PC-3 (cell line): ENCODE data around the gene MED22. TPM values are rescaled to one million over a fixed set of nuclear protein-coding genes. Genes with fewer than 3 reads are reported as not detected.
"Not testable (repeated sequence)": the region's sequence is repeated elsewhere in the genome, so short reads cannot be mapped to it uniquely, and the experiment has no call there.

Source experiments
- ATAC-seq: fragments of 200-7000 bp; cut with Tn5 transposase; 2 replicates; pipeline ENCODE4 v1.9.1; 2020; ENCODE audit warnings: mild to moderate bottlenecking, moderate library complexity
- BruUV-seq: library from RNA; stranded (reverse); fragments of 400-500 nt; replicated peaks from 2 replicates; lab custom pipeline; 2021; lab: Mats Ljungman, UMichigan
- CTCF ChIA-PET: fragments of 300-600 bp; sonication (Branson Sonifier 250); formaldehyde crosslinking; loops from one replicate; lab custom pipeline; 2022; ENCODE audit warnings: antibody characterized with exemption; lab: Charles Lee
- POLR2A ChIA-PET: fragments of 300-600 bp; sonication (Branson Sonifier 250); formaldehyde crosslinking; loops from one replicate; lab custom pipeline; 2022; ENCODE audit warnings: antibody characterized with exemption; ENCODE audit not compliant: unreplicated experiment; lab: Charles Lee
- DNase-seq: peaks from one replicate; pipeline ENCODE4 v3.0.0-alpha.2; 2015
- H2AFZ ChIP-seq: fragments of 300-600 bp; sonication (generic); 2 replicates; pipeline ENCODE4 v1.6.0; 2016; ENCODE audit warnings: antibody characterized with exemption, low read length
- H3F3A ChIP-seq: fragments of 300-600 bp; sonication (generic); one replicate; pipeline ENCODE4 v1.6.0; 2017; ENCODE audit warnings: antibody characterized with exemption, low read length, control low read depth, mild to moderate bottlenecking; ENCODE audit not compliant: unreplicated experiment
- H3K27ac ChIP-seq: fragments of 300-600 bp; sonication (generic); 2 replicates; pipeline ENCODE4 v1.5.1; 2016; ENCODE audit warnings: mild to moderate bottlenecking, low read length
- H3K27me3 ChIP-seq: fragments of 300-600 bp; sonication (generic); 2 replicates; pipeline ENCODE4 v1.6.1; 2016; ENCODE audit warnings: low read length, mixed read lengths
- H3K36me3 ChIP-seq: fragments of 300-600 bp; sonication (generic); 2 replicates; pipeline ENCODE4 v1.6.1; 2016; ENCODE audit warnings: low read depth, mixed run types, low read length, mixed read lengths
- H3K4me1 ChIP-seq: fragments of 300-600 bp; sonication (generic); 2 replicates; pipeline ENCODE4 v1.5.1; 2016; ENCODE audit warnings: low read length; ENCODE audit not compliant: insufficient read depth
- H3K4me2 ChIP-seq: fragments of 300-600 bp; sonication (generic); 2 replicates; pipeline ENCODE4 v1.6.0; 2016; ENCODE audit warnings: low read length
- H3K4me3 ChIP-seq: fragments of 300-600 bp; sonication (generic); 2 replicates; pipeline ENCODE4 v1.5.1; 2016; ENCODE audit warnings: mild to moderate bottlenecking, low read length, mixed read lengths
- H3K79me2 ChIP-seq: fragments of 300-600 bp; sonication (generic); 2 replicates; pipeline ENCODE4 v1.6.1; 2017; ENCODE audit warnings: low read length, mixed read lengths
- H3K9ac ChIP-seq: fragments of 300-600 bp; sonication (generic); 2 replicates; pipeline ENCODE4 v1.6.0; 2016; ENCODE audit warnings: mild to moderate bottlenecking, low read length
- H3K9me2 ChIP-seq: fragments of 300-600 bp; sonication (generic); replicated peaks from 2 replicates; pipeline ENCODE4 v1.6.1; 2016; ENCODE audit warnings: mixed run types, low read length, mixed read lengths
- H3K9me3 ChIP-seq: fragments of 300-600 bp; sonication (generic); 2 replicates; pipeline ENCODE4 v1.6.1; 2016; ENCODE audit warnings: low read length, mixed read lengths
- H4K20me1 ChIP-seq: fragments of 300-600 bp; sonication (generic); 2 replicates; pipeline ENCODE4 v1.6.1; 2016; ENCODE audit warnings: low read length, mixed read lengths
- CTCF ChIP-seq: fragments of 300-600 bp; sonication (generic); conservative IDR thresholded peaks from 2 replicates; pipeline ENCODE4 v1.5.1; 2017; ENCODE audit warnings: antibody characterized with exemption, low read depth, mild to moderate bottlenecking, low read length
- EZH2 ChIP-seq: fragments of 300-600 bp; sonication (generic); IDR thresholded peaks from one replicate; pipeline ENCODE4 v1.6.1; 2017; ENCODE audit warnings: antibody characterized with exemption, mild to moderate bottlenecking, low read length; ENCODE audit not compliant: unreplicated experiment
- EZH2phosphoT487 ChIP-seq: fragments of 300-600 bp; sonication (generic); IDR thresholded peaks from 2 replicates; pipeline ENCODE4 v1.6.1; 2018; ENCODE audit warnings: mild to moderate bottlenecking, antibody characterized with exemption, low read length, borderline replicate concordance
- intact Hi-C: fragments of 100-400 bp; cut with micrococcal nuclease; formaldehyde crosslinking; loops from 2 replicates; pipeline ENCODE4 v1.9.0; 2023
- total RNA-seq: library from RNA; depleted of rRNA; stranded (reverse); fragments of >200 nt; gene quantifications from 2 replicates; pipeline ENCODE4 v1.2.3, GENCODE V29; 2014

MED22 gene
- total RNA-seq, 1 experiment from 2014 or later: 20.5 TPM

GRCh38 chr9:133332381-133332730 lies 15.6 kb downstream of the MED22 start:
- Histone ChIP-seq H3K27ac (no peak overlapping the region), H2AFZ (no peak overlapping the region), H3K9me2 (no peaks in the 10 kb centered on the region), H3K36me3 (peaks cover 23% of the 10 kb centered on the region), H3K27me3 (no peaks in the 10 kb centered on the region), H3K4me1 (peaks cover 17% of the 10 kb centered on the region), H3K4me2 (no peak overlapping the region), H3K4me3 (no peak overlapping the region), H3K79me2 (peaks cover 27% of the 10 kb centered on the region), H3F3A (no peaks in the 10 kb centered on the region), H3K9me3 (no peaks in the 10 kb centered on the region), H4K20me1 (no peaks in the 10 kb centered on the region), H3K9ac (no peak overlapping the region)
- intact Hi-C loops: no loop called here
- no peak for DNase-seq
- CTCF ChIA-PET: no interaction called here
- no peak for ATAC-seq
- TF ChIP-seq EZH2 (no peak), EZH2phosphoT487 (no peak), CTCF (no peak)
- no TSS peak for BruUV-seq
- POLR2A ChIA-PET: no interaction called here

- H2AFZ ChIP-seq: no peak overlapping the region
- no peak overlapping the region for H3K4me2 ChIP-seq
- H3F3A ChIP-seq: no peaks in the 10 kb centered on the region
- CTCF ChIA-PET: no interaction called here
- POLR2A ChIA-PET: no interaction called here
- no peak overlapping the region for H3K9ac ChIP-seq
- BruUV-seq: no TSS peak
- TF ChIP-seq EZH2 (no peak), EZH2phosphoT487 (no peak), CTCF (no peak)
- H3K4me3 ChIP-seq: no peak overlapping the region
- H3K9me3 ChIP-seq: no peaks in the 10 kb centered on the region
- peaks cover 27% of the 10 kb centered on the region for H3K79me2 ChIP-seq
- ATAC-seq (no peak), DNase-seq (no peak)
- no peaks in the 10 kb centered on the region for H3K9me2 ChIP-seq
- H3K4me1 ChIP-seq: peaks cover 17% of the 10 kb centered on the region
- no peaks in the 10 kb centered on the region for H3K27me3 ChIP-seq
- intact Hi-C loops: no loop called here
- no peaks in the 10 kb centered on the region for H4K20me1 ChIP-seq
- H3K27ac ChIP-seq: no peak overlapping the region
- peaks cover 23% of the 10 kb centered on the region for H3K36me3 ChIP-seq
These were observed 16.1 kb downstream of the MED22 start for GRCh38 chr9:133331641-133332380.

GRCh38 chr9:133331221-133331620 lies 16.7 kb downstream of the MED22 start:
- Histone ChIP-seq H2AFZ (no peak overlapping the region), H3K36me3 (peaks cover 23% of the 10 kb centered on the region), H3K27ac (no peak overlapping the region), H3K27me3 (no peaks in the 10 kb centered on the region), H3K9ac (no peak overlapping the region), H3K4me3 (no peak overlapping the region), H3K79me2 (peaks cover 27% of the 10 kb centered on the region), H3K4me1 (peaks cover 12% of the 10 kb centered on the region), H3F3A (no peaks in the 10 kb centered on the region), H3K4me2 (no peak overlapping the region), H3K9me3 (no peaks in the 10 kb centered on the region), H4K20me1 (no peaks in the 10 kb centered on the region), H3K9me2 (no peaks in the 10 kb centered on the region)
- ChIA-PET POLR2A (no interaction called here), CTCF (interaction anchor here (1.0 kb wide), 1 partner anchor 93 kb away, joined by 3 read pairs; no protein-coding TSS in a partner anchor)
- no TSS peak for BruUV-seq
- no peak for TF ChIP-seq CTCF
- TF ChIP-seq EZH2phosphoT487: no peak
- no peak for TF ChIP-seq EZH2
- intact Hi-C loops: no loop called here
- no peak for ATAC-seq
- DNase-seq: no peak

GRCh38 chr9:133329306-133330156 lies 18.4 kb downstream of the MED22 start:
- H3K4me1 ChIP-seq, H3K4me3 ChIP-seq, H3K9ac ChIP-seq, H3K9me3 ChIP-seq, H3K27me3 ChIP-seq, H4K20me1 ChIP-seq, H3F3A ChIP-seq, H3K4me2 ChIP-seq, H2AFZ ChIP-seq, H3K27ac ChIP-seq, H3K9me2 ChIP-seq, BruUV-seq: not testable (repeated sequence)
- peak; percentile 58 for ATAC-seq
- DNase-seq: peak; percentile 47
- Histone ChIP-seq H3K79me2 (peaks cover 12% of the 10 kb centered on the region), H3K36me3 (peaks cover 21% of the 10 kb centered on the region)
- ChIA-PET POLR2A (interaction anchor here (0.6 kb wide), 1 partner anchor 299 kb away, joined by 3 read pairs; the partner anchor contains the start of gene GTF3C5), CTCF (interaction anchor here (0.7 to 1.8 kb wide), 3 partner anchors 17 to 144 kb away, joined by 3 to 9 read pairs (median 7); no protein-coding TSS in a partner anchor)
- intact Hi-C loops: loop anchor here (1.0 kb wide), 1 partner anchor 143 kb away; no protein-coding TSS in a partner anchor
